Choroid plexus epithelial cell (primary cell): ENCODE results near the gene TNFAIP3.
"Not testable (repeated sequence)": the region's sequence is repeated elsewhere in the genome, so short reads cannot be mapped to it uniquely, and the experiment has no call there.

ENCODE experiments used
- DNase-seq: peaks from one replicate; pipeline ENCODE4 v3.0.0-alpha.2; 2010; ENCODE audit warnings: low read depth
- H3K4me3 ChIP-seq: 2 replicates; pipeline ENCODE4 v1.5.1; 2011; ENCODE audit warnings: low read depth, mild to moderate bottlenecking, control low read depth, low read length, moderate library complexity
- CTCF ChIP-seq: conservative IDR thresholded peaks from 2 replicates; pipeline ENCODE4 v1.5.1; 2011; ENCODE audit warnings: low read depth, mild to moderate bottlenecking, control low read depth, inconsistent platforms, low read length, moderate library complexity

The TNFAIP3 gene

GRCh38 chr6:137834508-137834907 is 32.6 kb upstream of the TNFAIP3 start:
- no peak for TF ChIP-seq CTCF
- H3K4me3 ChIP-seq: no peak overlapping the region
- DNase-seq: no peak

DNA sequence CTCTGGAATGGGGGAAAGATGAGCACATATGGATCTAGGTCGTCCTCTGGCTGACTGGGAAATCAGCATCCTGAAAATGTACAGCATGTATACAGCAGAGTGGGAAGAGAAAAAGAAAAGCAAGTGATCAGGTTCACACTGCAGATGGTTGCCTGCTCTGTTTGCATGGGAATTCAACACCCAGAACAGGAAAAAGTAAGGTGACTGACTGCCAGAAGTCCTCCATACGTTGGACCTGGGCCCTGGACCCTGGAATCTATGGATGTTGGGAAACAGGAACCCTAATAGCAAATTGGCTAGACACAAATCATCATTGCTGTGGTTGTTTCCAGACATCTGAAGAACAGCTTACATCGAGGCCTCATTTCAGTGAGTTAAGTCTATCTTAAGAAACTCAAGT is 30.3 kb upstream of the TNFAIP3 start:
- H3K4me3 ChIP-seq: no peak overlapping the region
- no peak for DNase-seq
- TF ChIP-seq CTCF: no peak

DNA sequence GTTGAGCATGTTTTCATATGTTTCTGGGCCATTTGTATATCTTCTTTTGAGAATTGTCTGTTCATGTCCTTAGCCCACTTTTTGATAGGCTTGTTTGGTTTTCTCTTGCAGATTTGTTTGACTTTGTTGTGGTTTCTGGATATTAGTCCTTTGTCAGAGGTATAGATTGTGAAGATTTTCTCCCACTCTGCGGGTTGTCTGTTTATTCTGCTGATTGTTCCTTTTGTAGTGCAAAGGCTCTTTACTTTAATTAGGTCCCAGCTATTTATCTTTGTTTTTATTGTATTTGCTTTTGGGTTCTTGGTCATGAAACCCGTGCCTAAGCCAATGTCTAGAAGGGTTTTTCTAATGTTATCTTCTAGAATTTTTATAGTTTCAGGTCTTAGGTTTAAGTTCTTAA is 29.0 kb upstream of the TNFAIP3 start:
- H3K4me3 ChIP-seq, DNase-seq: not testable (repeated sequence)

DNA sequence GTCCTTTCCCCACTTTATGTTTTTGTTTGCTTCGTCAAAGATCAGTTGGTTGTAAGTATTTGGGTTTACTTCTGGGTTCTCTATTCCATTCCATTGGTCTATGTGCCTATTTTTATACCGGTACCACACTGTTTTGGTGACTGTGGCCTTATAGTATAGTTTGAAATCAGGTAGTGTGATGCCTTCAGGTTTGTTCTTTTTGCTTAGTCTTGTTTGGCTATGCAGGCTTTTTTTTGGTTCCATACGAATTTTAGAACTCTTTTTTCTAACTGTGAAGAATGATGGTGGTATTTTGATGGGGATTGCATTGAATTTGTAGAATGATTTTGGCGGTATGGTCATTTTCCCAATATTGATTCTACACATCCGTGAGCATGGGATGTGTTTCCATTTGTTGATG is 28.5 kb upstream of the TNFAIP3 start:
- not testable (repeated sequence) for DNase-seq, H3K4me3 ChIP-seq

DNA sequence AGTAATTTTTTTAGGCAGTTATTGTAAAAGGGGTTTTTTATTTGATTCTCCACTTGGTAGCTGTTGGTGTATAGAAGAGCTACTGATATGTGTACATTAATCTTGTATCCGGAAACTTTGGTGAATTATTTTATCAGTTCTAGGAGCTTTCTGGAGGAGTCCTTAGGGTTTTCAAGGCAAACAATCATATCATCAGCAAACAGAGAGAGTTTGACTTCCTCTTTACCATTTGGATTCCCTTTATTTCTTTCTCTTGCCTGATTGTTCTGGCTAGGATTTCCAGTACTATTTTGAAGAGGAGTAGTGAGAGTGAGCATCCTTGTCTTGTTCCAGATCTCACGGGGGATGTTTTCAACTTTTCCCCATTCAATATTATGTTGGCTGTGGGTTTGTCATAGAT is 28.0 kb upstream of the TNFAIP3 start:
- H3K4me3 ChIP-seq: no peak overlapping the region
- no peak for TF ChIP-seq CTCF
- no peak for DNase-seq

- H3K4me3 ChIP-seq: no peak overlapping the region
- TF ChIP-seq CTCF: no peak
- DNase-seq: no peak
Measured at GRCh38 chr6:137840252-137840651, 26.8 kb upstream of the TNFAIP3 start.

DNA sequence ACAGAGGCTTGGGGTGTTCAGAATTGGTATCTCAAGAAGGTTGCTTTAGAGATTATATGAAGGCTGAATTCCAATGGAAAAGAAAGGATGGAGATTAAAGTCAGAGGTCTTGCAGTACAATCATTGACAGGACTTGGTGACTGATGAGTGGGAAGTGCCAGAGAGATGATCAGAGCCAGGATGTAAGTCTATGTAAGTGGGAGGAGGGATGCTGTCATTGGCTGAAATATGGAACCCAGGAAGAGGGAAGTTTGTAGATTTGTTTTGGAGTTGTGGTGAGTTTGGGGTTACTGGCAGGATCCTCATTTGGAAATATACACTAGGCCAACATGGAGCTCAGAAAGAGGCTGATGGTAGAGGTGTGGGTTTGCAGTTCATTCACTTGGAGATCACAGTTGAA is 23.8 kb upstream of the TNFAIP3 start:
- TF ChIP-seq CTCF: no peak
- H3K4me3 ChIP-seq: no peak overlapping the region
- DNase-seq: no peak

DNA sequence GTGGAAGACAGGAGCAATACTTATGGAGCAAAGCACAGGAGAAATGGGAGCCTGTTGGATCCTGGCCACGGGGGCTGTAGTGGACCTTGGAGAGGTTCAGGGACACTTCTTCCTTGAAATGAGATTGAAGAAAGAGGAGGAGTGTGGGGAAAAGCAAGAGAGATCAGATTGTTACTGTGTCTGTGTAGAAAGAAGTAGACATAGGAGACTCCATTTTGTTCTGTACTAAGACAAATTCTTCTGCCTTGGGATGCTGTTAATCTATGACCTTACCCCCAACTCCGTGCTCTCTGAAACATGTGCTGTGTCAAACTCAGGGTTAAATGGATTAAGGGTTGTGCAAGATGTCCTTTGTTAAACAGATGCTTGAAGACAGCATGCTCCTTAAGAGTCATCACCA is 22.7 kb upstream of the TNFAIP3 start:
- not testable (repeated sequence) for DNase-seq, H3K4me3 ChIP-seq

DNA sequence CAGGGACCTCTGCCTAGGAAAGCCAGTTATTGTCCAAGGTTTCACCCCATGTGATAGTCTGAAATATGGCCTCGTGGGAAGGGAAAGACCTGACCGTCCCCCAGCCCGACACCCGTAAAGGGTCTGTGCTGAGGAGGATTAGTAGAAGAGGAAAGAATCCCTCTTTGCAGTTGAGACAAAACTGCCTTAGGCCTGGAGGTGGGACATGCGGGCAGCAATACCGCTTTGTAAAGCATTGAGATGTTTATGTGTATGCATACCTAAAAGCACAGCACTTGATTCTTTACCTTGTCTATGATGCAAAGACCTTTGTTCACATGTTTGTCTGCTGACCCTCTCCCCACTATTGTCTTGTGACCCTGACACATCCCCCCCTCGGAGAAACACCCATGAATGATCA is 22.3 kb upstream of the TNFAIP3 start:
- not testable (repeated sequence) for DNase-seq, H3K4me3 ChIP-seq
